Astrocyte of the cerebellum (primary cell): Measurements from ENCODE around the gene PLXNB2.

Source experiments
- DNase-seq: peaks from one replicate; pipeline ENCODE4 v3.0.0-alpha.2; 2011; ENCODE audit warnings: low read depth
- H3K4me3 ChIP-seq: 2 replicates; pipeline ENCODE4 v1.5.1; 2011; ENCODE audit warnings: mild to moderate bottlenecking, low read depth, low read length, moderate library complexity
- in situ Hi-C: cut with HindIII; loops from 2 replicates; pipeline ENCODE4 v1.10.0; 2017; ENCODE audit warnings: low sequenced_read_pairs
- TF ChIP-seq, protein P1 (sequence below): IDR thresholded peaks from 2 replicates; pipeline ENCODE4 v1.5.1; 2012; ENCODE audit warnings: low read length, low read depth, moderate library complexity, mild to moderate bottlenecking; ENCODE audit errors: missing control alignments

PLXNB2 gene

DNA sequence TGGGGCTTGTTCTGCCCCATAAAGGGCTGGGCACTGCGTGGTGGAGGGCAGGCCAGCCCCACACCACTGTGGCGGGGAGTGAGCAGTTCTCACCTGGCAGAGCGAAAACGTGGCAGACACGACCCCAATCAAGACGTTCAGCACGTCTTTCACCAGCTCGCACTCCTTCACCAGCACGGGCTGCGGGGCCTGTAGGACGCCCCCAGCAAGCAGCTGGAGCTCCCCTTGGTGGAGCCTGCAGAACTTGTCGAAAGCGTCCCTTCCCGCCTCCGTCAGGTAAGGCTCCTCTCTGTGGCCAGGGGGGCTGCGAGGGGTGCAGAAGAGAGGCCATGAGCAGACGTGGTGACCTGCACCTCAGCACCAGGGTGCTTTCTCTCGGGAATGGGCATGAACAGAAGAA lies 74.2 kb downstream of the PLXNB2 start:
- TF ChIP-seq, protein P1, sequence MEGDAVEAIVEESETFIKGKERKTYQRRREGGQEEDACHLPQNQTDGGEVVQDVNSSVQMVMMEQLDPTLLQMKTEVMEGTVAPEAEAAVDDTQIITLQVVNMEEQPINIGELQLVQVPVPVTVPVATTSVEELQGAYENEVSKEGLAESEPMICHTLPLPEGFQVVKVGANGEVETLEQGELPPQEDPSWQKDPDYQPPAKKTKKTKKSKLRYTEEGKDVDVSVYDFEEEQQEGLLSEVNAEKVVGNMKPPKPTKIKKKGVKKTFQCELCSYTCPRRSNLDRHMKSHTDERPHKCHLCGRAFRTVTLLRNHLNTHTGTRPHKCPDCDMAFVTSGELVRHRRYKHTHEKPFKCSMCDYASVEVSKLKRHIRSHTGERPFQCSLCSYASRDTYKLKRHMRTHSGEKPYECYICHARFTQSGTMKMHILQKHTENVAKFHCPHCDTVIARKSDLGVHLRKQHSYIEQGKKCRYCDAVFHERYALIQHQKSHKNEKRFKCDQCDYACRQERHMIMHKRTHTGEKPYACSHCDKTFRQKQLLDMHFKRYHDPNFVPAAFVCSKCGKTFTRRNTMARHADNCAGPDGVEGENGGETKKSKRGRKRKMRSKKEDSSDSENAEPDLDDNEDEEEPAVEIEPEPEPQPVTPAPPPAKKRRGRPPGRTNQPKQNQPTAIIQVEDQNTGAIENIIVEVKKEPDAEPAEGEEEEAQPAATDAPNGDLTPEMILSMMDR: no peak
- H3K4me3 ChIP-seq: no peak overlapping the region
- DNase-seq: no peak
- in situ Hi-C loops: no loop called here

DNA sequence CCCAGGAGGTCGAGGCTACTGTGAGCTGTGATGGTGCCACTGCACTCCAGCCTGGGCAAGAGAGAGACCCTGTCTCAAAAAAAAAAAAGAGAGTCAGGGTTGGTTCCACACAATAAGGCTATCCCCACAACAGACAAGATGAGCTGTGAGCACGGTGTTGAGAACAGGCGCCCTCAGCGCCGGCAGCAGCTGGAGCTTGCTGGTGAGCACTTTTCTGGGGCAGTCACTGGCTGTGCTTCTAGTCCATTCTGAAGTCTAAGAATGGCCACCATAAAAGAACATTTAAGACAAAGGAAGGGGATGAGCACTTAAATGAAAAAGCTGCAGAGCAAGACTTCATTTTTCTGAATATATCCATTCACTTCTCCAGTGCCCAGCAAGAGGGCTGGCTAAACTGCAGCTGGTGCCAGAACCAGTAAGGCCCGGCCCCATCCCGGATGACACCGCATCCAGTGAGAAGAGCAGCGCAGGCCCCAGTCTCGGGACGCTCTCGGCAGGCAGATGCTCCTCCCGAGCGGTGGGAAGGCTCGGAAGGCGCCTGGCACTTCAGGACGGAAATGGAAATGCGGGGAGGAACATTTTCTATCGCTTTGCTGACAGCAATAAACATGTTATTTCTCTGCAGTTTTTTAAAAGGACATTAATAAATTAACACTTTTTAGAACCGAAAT lies 74.8 kb downstream of the PLXNB2 start:
- H3K4me3 ChIP-seq: no peak overlapping the region
- no peak for DNase-seq
- in situ Hi-C loops: no loop called here
- TF ChIP-seq, protein P1: no peak

DNA sequence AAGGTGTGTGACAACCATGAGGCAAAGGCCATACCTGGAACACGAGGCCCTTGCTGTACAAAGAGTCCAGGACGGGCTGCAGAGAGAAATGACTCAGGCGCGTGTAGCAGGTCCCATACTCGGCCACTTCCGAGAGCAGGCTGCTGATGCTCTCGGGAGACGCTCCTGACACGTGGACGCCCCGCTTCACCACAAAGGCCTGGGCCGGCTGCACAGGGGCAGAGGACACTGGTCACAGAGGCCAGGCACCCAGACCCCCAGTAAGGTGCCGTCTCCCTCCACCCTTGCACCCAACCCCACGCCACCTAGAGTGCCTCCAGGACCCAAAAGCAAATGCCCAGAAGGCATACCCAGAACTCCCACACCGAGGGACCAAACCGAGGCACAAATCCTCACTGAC lies 78.1 kb downstream of the PLXNB2 start:
- in situ Hi-C loops: no loop called here

DNA sequence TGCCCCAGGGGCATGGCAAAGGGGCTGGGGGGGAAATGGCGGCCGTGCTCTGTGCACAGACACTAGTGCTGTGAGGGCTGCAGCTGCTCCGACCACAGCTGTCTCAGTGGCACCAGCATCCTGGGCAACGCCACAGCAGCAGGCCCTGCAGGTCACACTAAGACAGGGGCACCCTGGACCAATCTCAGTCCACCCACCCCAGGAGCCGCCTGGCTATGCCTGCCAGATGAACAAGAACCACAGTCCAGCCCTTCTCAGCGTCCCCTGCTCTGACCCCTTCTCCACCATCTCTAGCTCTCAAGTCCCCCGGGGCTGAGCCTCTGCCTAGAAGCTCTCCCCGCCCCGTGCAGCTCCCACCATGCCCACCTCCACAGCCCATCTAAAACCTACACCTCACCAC lies 79.1 kb downstream of the PLXNB2 start:
- no peak for DNase-seq
- in situ Hi-C loops: no loop called here
- TF ChIP-seq, protein P1: no peak
- no peak overlapping the region for H3K4me3 ChIP-seq

More for the DNA sequence above, 78.1 kb downstream of the PLXNB2 start:
- no peak for DNase-seq
- TF ChIP-seq, protein P1: no peak
- no peak overlapping the region for H3K4me3 ChIP-seq

DNA sequence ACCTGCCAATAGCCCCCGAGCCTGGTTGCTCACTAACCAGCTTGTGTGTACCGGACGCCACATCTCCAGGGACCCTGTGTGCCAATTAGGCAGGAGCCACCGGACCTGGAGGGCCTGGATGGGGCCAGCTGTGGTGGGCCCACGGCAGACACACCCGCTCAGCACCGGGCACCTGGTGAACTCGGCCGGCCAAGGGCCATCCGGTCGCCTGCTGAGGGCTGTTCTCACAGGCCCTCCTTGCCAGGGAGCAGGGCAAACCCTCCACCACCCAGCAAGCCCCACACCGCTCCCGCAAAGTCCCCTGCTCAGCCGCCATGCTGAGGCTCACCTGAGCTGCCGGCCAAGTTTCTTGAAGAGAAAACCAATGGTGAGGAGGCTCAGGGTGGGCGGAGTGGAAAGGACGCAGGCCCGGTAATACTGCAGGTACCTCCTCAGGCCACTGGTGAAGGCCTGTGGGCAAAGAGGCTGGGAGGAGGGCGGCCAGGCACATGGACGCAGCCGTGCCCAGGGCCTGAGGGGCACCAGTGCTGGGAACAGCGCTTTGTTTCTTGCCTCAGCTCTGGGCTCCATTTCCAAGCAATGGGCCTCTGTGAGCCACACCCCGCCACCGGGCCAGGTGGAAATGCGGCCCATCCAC lies 79.7 kb downstream of the PLXNB2 start:
- in situ Hi-C loops: no loop called here
- TF ChIP-seq, protein P1: no peak
- DNase-seq: no peak
- no peak overlapping the region for H3K4me3 ChIP-seq

DNA sequence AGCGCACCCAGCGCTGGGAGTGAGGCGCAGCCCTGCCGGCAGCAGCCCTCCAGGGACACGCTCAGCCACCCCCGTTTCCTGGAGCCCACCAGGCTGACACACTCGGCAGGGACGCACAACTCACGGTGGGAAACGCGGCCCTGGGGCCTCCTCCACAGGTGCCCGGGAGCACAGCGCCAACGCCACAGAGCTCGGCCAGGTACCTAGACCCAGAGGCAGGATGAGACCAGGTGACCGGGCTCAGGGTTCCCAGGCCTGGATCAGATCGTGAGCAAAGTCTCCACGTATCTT lies 80.6 kb downstream of the PLXNB2 start:
- DNase-seq: no peak
- H3K4me3 ChIP-seq: no peak overlapping the region
- TF ChIP-seq, protein P1: no peak
- in situ Hi-C loops: no loop called here
